GM12878 (cell line): ENCODE data around the gene PCDHGB2.

ENCODE experiments used
- CTCF ChIP-seq, 3 experiments: IDR thresholded peaks in 2 of 3; conservative IDR thresholded peaks in 1 of 3; 2 replicates each; pipeline ENCODE4 v1.5.1; 2011; ENCODE audit warnings: low read depth in 3 of 3, low read length in 3 of 3, mild to moderate bottlenecking in 3 of 3, control low read depth in 2 of 3, moderate library complexity in 2 of 3, inconsistent platforms in 1 of 3, mixed read lengths in 1 of 3; ENCODE audit not compliant: control insufficient read depth in 2 of 3, insufficient read depth in 1 of 3; ENCODE audit errors: extremely low read depth in 1 of 3
- HDAC6 ChIP-seq: fragments of 200-600 bp; sonication (generic); IDR thresholded peaks from one replicate; pipeline ENCODE4 v1.8.0; 2017; ENCODE audit warnings: antibody characterized with exemption; ENCODE audit not compliant: unreplicated experiment
- POLR2AphosphoS5 ChIP-seq: IDR thresholded peaks from 2 replicates; pipeline ENCODE4 v1.6.1; 2011; ENCODE audit warnings: mild to moderate bottlenecking, low read length, inconsistent platforms
- SIX5 ChIP-seq: IDR thresholded peaks from 2 replicates; pipeline ENCODE4 v1.6.1; 2011; ENCODE audit warnings: mild to moderate bottlenecking, low read depth, low read length, moderate library complexity; ENCODE audit not compliant: severe bottlenecking
- SPI1 ChIP-seq: IDR thresholded peaks from 2 replicates; pipeline ENCODE4 v1.6.1; 2011; ENCODE audit warnings: low read depth, mild to moderate bottlenecking, low read length, moderate library complexity, borderline replicate concordance; ENCODE audit not compliant: insufficient read depth
- SREBF1 ChIP-seq: IDR thresholded peaks from 2 replicates; pipeline ENCODE4 v1.6.1; 2012; ENCODE audit warnings: mild to moderate bottlenecking, low read length
- SRF ChIP-seq, 2 experiments: IDR thresholded peaks; 2 replicates each; pipeline ENCODE4 v1.6.1; 2011; ENCODE audit warnings: low read depth in 2 of 2, low read length in 2 of 2, mild to moderate bottlenecking in 1 of 2, moderate library complexity in 1 of 2
- ZNF274 ChIP-seq: IDR thresholded peaks from one replicate; pipeline ENCODE4 v1.8.0; 2011; ENCODE audit not compliant: insufficient read length, insufficient read depth
- TF ChIP-seq, protein P1 (sequence below): fragments of 450-650 bp; formaldehyde crosslinking; IDR thresholded peaks from 2 replicates; pipeline ENCODE4 v1.4.0; 2020; ENCODE audit warnings: mild to moderate bottlenecking, moderate library complexity

- TF ChIP-seq CTCF (IDR thresholded peaks at IDR 0.05 in 2 of 3, conservative IDR thresholded peaks at IDR 0.05 in 1 of 3; ENCODE audit: control insufficient read depth in 2 of 3, extremely low read depth in 1 of 3, insufficient read depth in 1 of 3, low read depth in 3 of 3, low read length in 3 of 3) (no peak), SIX5 (no peak), HDAC6 (no peak), POLR2AphosphoS5 (no peak), ZNF274 (no peak), SPI1 (no peak), SREBF1 (no peak), SRF (IDR thresholded peaks at IDR 0.05; ENCODE audit: low read depth in 2 of 2, low read length in 2 of 2) (no peak)
- TF ChIP-seq, protein P1, sequence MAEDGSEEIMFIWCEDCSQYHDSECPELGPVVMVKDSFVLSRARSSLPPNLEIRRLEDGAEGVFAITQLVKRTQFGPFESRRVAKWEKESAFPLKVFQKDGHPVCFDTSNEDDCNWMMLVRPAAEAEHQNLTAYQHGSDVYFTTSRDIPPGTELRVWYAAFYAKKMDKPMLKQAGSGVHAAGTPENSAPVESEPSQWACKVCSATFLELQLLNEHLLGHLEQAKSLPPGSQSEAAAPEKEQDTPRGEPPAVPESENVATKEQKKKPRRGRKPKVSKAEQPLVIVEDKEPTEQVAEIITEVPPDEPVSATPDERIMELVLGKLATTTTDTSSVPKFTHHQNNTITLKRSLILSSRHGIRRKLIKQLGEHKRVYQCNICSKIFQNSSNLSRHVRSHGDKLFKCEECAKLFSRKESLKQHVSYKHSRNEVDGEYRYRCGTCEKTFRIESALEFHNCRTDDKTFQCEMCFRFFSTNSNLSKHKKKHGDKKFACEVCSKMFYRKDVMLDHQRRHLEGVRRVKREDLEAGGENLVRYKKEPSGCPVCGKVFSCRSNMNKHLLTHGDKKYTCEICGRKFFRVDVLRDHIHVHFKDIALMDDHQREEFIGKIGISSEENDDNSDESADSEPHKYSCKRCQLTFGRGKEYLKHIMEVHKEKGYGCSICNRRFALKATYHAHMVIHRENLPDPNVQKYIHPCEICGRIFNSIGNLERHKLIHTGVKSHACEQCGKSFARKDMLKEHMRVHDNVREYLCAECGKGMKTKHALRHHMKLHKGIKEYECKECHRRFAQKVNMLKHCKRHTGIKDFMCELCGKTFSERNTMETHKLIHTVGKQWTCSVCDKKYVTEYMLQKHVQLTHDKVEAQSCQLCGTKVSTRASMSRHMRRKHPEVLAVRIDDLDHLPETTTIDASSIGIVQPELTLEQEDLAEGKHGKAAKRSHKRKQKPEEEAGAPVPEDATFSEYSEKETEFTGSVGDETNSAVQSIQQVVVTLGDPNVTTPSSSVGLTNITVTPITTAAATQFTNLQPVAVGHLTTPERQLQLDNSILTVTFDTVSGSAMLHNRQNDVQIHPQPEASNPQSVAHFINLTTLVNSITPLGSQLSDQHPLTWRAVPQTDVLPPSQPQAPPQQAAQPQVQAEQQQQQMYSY (CRISPR knock-in tag), result no peak
Measured at GRCh38 chr5:141342773-141343172, 17.0 kb upstream of the PCDHGB2 start.
